RWPE2 (cell line): ENCODE measurements around the gene DLG2.

ENCODE experiments used
- ATAC-seq: fragments of 200-7000 bp; cut with Tn5 transposase; 3 replicates; pipeline ENCODE4 v1.9.1; 2021; ENCODE audit warnings: low read depth
- DNase-seq: peaks from one replicate; pipeline ENCODE4 v3.0.0-alpha.2; 2020; ENCODE audit warnings: low spot score
- H3K27ac ChIP-seq: fragments of 450-650 bp; 2 replicates; pipeline ENCODE4 v1.5.1; 2017; ENCODE audit warnings: mild to moderate bottlenecking; ENCODE audit not compliant: poor library complexity, severe bottlenecking
- H3K27me3 ChIP-seq: fragments of 250-450 bp; sonication (Bioruptor Pico); 2 replicates; pipeline ENCODE4 v1.5.1; 2021; ENCODE audit warnings: mild to moderate bottlenecking, moderate library complexity; ENCODE audit not compliant: insufficient read depth, poor library complexity, severe bottlenecking
- H3K36me3 ChIP-seq: fragments of 250-450 bp; sonication (Bioruptor Pico); 2 replicates; pipeline ENCODE4 v1.5.1; 2020; ENCODE audit warnings: low read depth, mild to moderate bottlenecking, moderate library complexity
- H3K4me1 ChIP-seq: fragments of 250-450 bp; sonication (Bioruptor Pico); 2 replicates; pipeline ENCODE4 v1.5.1; 2021; ENCODE audit warnings: mild to moderate bottlenecking, moderate library complexity; ENCODE audit not compliant: insufficient read depth, poor library complexity, severe bottlenecking
- H3K4me3 ChIP-seq: fragments of 250-450 bp; sonication (Bioruptor Pico); 2 replicates; pipeline ENCODE4 v1.5.1; 2021; ENCODE audit warnings: mild to moderate bottlenecking, moderate library complexity; ENCODE audit not compliant: severe bottlenecking
- H3K9me3 ChIP-seq: fragments of 250-450 bp; sonication (Bioruptor Pico); 2 replicates; pipeline ENCODE4 v1.5.1; 2021; ENCODE audit warnings: mild to moderate bottlenecking, moderate library complexity; ENCODE audit not compliant: severe bottlenecking
- CTCF ChIP-seq: fragments of 450-650 bp; IDR thresholded peaks from one replicate; pipeline ENCODE4 v1.5.1; 2017; ENCODE audit warnings: mild to moderate bottlenecking, moderate library complexity; ENCODE audit not compliant: poor library complexity, severe bottlenecking

The DLG2 gene

GRCh38 chr11:85307366-85307765 lies 319.8 kb downstream of the DLG2 start:
- Histone ChIP-seq H3K27ac (no peak overlapping the region), H3K27me3 (no peaks in the 10 kb centered on the region), H3K4me1 (no peaks in the 10 kb centered on the region), H3K4me3 (no peak overlapping the region), H3K36me3 (no peaks in the 10 kb centered on the region), H3K9me3 (no peaks in the 10 kb centered on the region)
- DNase-seq (no peak), ATAC-seq (no peak)
- TF ChIP-seq CTCF: no peak

GRCh38 chr11:85301895-85302678 lies 325.1 kb downstream of the DLG2 start:
- Histone ChIP-seq H3K27me3 (no peaks in the 10 kb centered on the region), H3K36me3 (no peaks in the 10 kb centered on the region), H3K4me1 (no peaks in the 10 kb centered on the region), H3K27ac (no peak overlapping the region), H3K9me3 (no peaks in the 10 kb centered on the region), H3K4me3 (no peak overlapping the region)
- no peak for TF ChIP-seq CTCF
- no peak for ATAC-seq
- DNase-seq: no peak

GRCh38 chr11:85299258-85299942 lies 327.7 kb downstream of the DLG2 start:
- no peaks in the 10 kb centered on the region for H3K9me3 ChIP-seq
- TF ChIP-seq CTCF: no peak
- DNase-seq: no peak
- H3K4me3 ChIP-seq: no peak overlapping the region
- no peaks in the 10 kb centered on the region for H3K27me3 ChIP-seq
- no peaks in the 10 kb centered on the region for H3K4me1 ChIP-seq
- ATAC-seq: no peak
- H3K27ac ChIP-seq: no peak overlapping the region
- H3K36me3 ChIP-seq: no peaks in the 10 kb centered on the region

- no peak for ATAC-seq
- no peaks in the 10 kb centered on the region for H3K36me3 ChIP-seq
- H3K27me3 ChIP-seq: no peaks in the 10 kb centered on the region
- no peaks in the 10 kb centered on the region for H3K9me3 ChIP-seq
- no peak overlapping the region for H3K27ac ChIP-seq
- TF ChIP-seq CTCF: no peak
- no peaks in the 10 kb centered on the region for H3K4me1 ChIP-seq
- no peak overlapping the region for H3K4me3 ChIP-seq
- no peak for DNase-seq
These were observed 331.4 kb downstream of the DLG2 start for GRCh38 chr11:85295694-85296271.
